Endothelial cell of umbilical vein (primary cell): ENCODE measurements around the gene TRPM1.

Experiments
- CTCF ChIP-seq, 2 donors: IDR thresholded peaks; 1 replicate in 1 of 2; 2 replicates in 1 of 2; pipeline ENCODE4 v1.5.1; 2011; ENCODE audit warnings: low read length in 2 of 2, mild to moderate bottlenecking in 2 of 2, moderate library complexity in 2 of 2, control low read depth in 1 of 2, inconsistent platforms in 1 of 2, low read depth in 1 of 2; ENCODE audit not compliant: insufficient read depth in 1 of 2; ENCODE audit errors: extremely low read depth in 1 of 2
- EZH2 ChIP-seq: IDR thresholded peaks from 2 replicates; pipeline ENCODE4 v1.6.1; 2012; ENCODE audit warnings: borderline replicate concordance, low read depth, mild to moderate bottlenecking, moderate library complexity, low read length, inconsistent platforms; ENCODE audit not compliant: severe bottlenecking
- POLR2A ChIP-seq: IDR thresholded peaks from 2 replicates; pipeline ENCODE4 v1.6.1; 2012; ENCODE audit warnings: low read depth, mild to moderate bottlenecking, control low read depth, low read length
- POLR2AphosphoS5 ChIP-seq: IDR thresholded peaks from 2 replicates; pipeline ENCODE4 v1.6.1; 2012; ENCODE audit warnings: low read depth, mild to moderate bottlenecking, control low read depth, low read length, moderate library complexity; ENCODE audit not compliant: insufficient read depth

- TF ChIP-seq POLR2AphosphoS5 (no peak), POLR2A (no peak), EZH2 (no peak), CTCF (IDR thresholded peaks at IDR 0.05; ENCODE audit: extremely low read depth in 1 of 2, insufficient read depth in 1 of 2, low read depth in 1 of 2, low read length in 2 of 2) (no peak)
Observed at GRCh38 chr15:30984542-30984941, 117.0 kb downstream of the TRPM1 start.
